ENCODE measurements around the gene LSR.
A peak's percentile ranks its signal among the peaks of the same experiment; 100 is the strongest.

The LSR gene

GRCh38 chr19:35217649-35217990, 31.2 kb upstream of the LSR start:
- TF ChIP-seq USF1 (IDR thresholded peaks at IDR 0.05): no peak
- TF ChIP-seq TAF1 (IDR thresholded peaks at IDR 0.05; ENCODE audit: low read depth): no peak
- TF ChIP-seq EGR1 (IDR thresholded peaks at IDR 0.05): no peak
- no peak for TF ChIP-seq RAD21 (IDR thresholded peaks at IDR 0.05; ENCODE audit: low read depth)

- TF ChIP-seq NFIC (IDR thresholded peaks at IDR 0.05) (no peak), TEAD4 (IDR thresholded peaks at IDR 0.05) (no peak), MAX (IDR thresholded peaks at IDR 0.05) (no peak), USF1 (IDR thresholded peaks at IDR 0.05) (no peak), TCF12 (IDR thresholded peaks at IDR 0.05; ENCODE audit: low read depth) (no peak), CEBPB (IDR thresholded peaks at IDR 0.05) (no peak), ZBTB7A (IDR thresholded peaks at IDR 0.05; ENCODE audit: low read depth) (no peak), TAF1 (IDR thresholded peaks at IDR 0.05; ENCODE audit: low read depth) (no peak), FOXM1 (IDR thresholded peaks at IDR 0.05; ENCODE audit: borderline replicate concordance, low read depth) (no peak), REST (IDR thresholded peaks at IDR 0.05; ENCODE audit: low read depth) (no peak), YY1 (IDR thresholded peaks at IDR 0.05; ENCODE audit: low read depth) (no peak), EP300 (IDR thresholded peaks at IDR 0.05; ENCODE audit: borderline replicate concordance) (no peak), RAD21 (IDR thresholded peaks at IDR 0.05; ENCODE audit: low read depth) (no peak), CREB1 (IDR thresholded peaks at IDR 0.05; ENCODE audit: low read depth) (no peak), EGR1 (IDR thresholded peaks at IDR 0.05) (no peak)
These were observed 29.8 kb upstream of the LSR start for GRCh38 chr19:35219008-35219407.

GRCh38 chr19:35220315-35220921, 28.4 kb upstream of the LSR start:
- TF ChIP-seq MAX (IDR thresholded peaks at IDR 0.05) (peak; percentile 47; the same call in 1 of the 2 replicates), ZBTB7A (IDR thresholded peaks at IDR 0.05; ENCODE audit: low read depth) (no peak), USF1 (IDR thresholded peaks at IDR 0.05) (peak; percentile 72)

- TF ChIP-seq TEAD4 (IDR thresholded peaks at IDR 0.05) (no peak), ZBTB7A (IDR thresholded peaks at IDR 0.05; ENCODE audit: low read depth) (no peak), REST (IDR thresholded peaks at IDR 0.05; ENCODE audit: low read depth) (no peak), MAX (IDR thresholded peaks at IDR 0.05) (no peak), NFIC (IDR thresholded peaks at IDR 0.05) (no peak), EGR1 (IDR thresholded peaks at IDR 0.05) (no peak), FOXM1 (IDR thresholded peaks at IDR 0.05; ENCODE audit: borderline replicate concordance, low read depth) (no peak), TAF1 (IDR thresholded peaks at IDR 0.05; ENCODE audit: low read depth) (no peak), CREB1 (IDR thresholded peaks at IDR 0.05; ENCODE audit: low read depth) (no peak), CEBPB (IDR thresholded peaks at IDR 0.05) (no peak), USF1 (IDR thresholded peaks at IDR 0.05) (no peak), TCF12 (IDR thresholded peaks at IDR 0.05; ENCODE audit: low read depth) (no peak), RAD21 (IDR thresholded peaks at IDR 0.05; ENCODE audit: low read depth) (no peak), EP300 (IDR thresholded peaks at IDR 0.05; ENCODE audit: borderline replicate concordance) (no peak), YY1 (IDR thresholded peaks at IDR 0.05; ENCODE audit: low read depth) (no peak)
These were observed 26.3 kb upstream of the LSR start for GRCh38 chr19:35222373-35223015.
